ENCODE data around the gene ADAMTS5.

- TF ChIP-seq CTCF (IDR thresholded peaks at IDR 0.05) (no peak), POLR2A (IDR thresholded peaks at IDR 0.05) (no peak)
Observed at GRCh38 chr21:26949830-26950229, 17.1 kb downstream of the ADAMTS5 start.
